ENCODE results near the gene ANGPTL4.

DNA sequence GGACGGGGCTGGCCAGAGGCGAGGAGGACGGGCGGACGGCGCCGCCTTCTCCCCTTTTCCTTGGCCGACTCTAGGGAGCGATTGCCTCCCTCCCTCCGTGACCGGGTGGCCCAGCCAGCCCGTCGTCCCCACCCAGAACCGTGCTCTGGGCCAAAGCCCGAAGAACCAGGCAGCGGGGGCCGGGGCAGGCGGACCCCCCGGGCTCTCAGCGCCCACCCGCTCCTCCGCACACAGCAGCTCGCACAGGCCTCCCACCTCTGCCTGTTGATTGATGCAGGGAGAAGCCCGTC lies 39.8 kb downstream of the ANGPTL4 start:
- TF ChIP-seq, protein P1, sequence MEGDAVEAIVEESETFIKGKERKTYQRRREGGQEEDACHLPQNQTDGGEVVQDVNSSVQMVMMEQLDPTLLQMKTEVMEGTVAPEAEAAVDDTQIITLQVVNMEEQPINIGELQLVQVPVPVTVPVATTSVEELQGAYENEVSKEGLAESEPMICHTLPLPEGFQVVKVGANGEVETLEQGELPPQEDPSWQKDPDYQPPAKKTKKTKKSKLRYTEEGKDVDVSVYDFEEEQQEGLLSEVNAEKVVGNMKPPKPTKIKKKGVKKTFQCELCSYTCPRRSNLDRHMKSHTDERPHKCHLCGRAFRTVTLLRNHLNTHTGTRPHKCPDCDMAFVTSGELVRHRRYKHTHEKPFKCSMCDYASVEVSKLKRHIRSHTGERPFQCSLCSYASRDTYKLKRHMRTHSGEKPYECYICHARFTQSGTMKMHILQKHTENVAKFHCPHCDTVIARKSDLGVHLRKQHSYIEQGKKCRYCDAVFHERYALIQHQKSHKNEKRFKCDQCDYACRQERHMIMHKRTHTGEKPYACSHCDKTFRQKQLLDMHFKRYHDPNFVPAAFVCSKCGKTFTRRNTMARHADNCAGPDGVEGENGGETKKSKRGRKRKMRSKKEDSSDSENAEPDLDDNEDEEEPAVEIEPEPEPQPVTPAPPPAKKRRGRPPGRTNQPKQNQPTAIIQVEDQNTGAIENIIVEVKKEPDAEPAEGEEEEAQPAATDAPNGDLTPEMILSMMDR (IDR thresholded peaks at IDR 0.05; ENCODE audit: low read length) = no peak
- TF ChIP-seq EZH2 (IDR thresholded peaks at IDR 0.05; ENCODE audit: borderline replicate concordance, low read length) = no peak
